Endodermal cell (in vitro differentiated cells): Measurements from ENCODE around the gene ANKRD12. TPM values are rescaled to one million over a fixed set of nuclear protein-coding genes. Genes with fewer than 3 reads are reported as not detected.
"Not testable (repeated sequence)": the region's sequence is repeated elsewhere in the genome, so short reads cannot be mapped to it uniquely, and the experiment has no call there.

Experiments
- DNase-seq: peaks from one replicate; pipeline ENCODE4 v3.0.0-alpha.2; 2017
- H3K27ac ChIP-seq: 2 replicates; pipeline ENCODE4 v1.5.1; 2013; ENCODE audit warnings: mild to moderate bottlenecking, low read depth, low read length, moderate library complexity
- H3K27me3 ChIP-seq: 2 replicates; pipeline ENCODE4 v1.6.1; 2013; ENCODE audit warnings: mild to moderate bottlenecking, low read length, moderate library complexity; ENCODE audit not compliant: insufficient read depth, control insufficient read depth, poor library complexity, severe bottlenecking
- H3K36me3 ChIP-seq: 2 replicates; pipeline ENCODE4 v1.7.0; 2013; ENCODE audit warnings: mild to moderate bottlenecking, low read length, moderate library complexity; ENCODE audit not compliant: control insufficient read depth, insufficient read depth
- H3K4me1 ChIP-seq: one replicate; pipeline ENCODE4 v1.7.0; 2013; ENCODE audit warnings: low read length; ENCODE audit not compliant: control insufficient read depth, insufficient read depth
- H3K4me3 ChIP-seq: 2 replicates; pipeline ENCODE4 v1.5.1; 2013; ENCODE audit warnings: mild to moderate bottlenecking, low read length, moderate library complexity
- H3K9ac ChIP-seq: 2 replicates; pipeline ENCODE4 v1.6.1; 2013; ENCODE audit warnings: mild to moderate bottlenecking, low read length, moderate library complexity; ENCODE audit not compliant: poor library complexity, severe bottlenecking; ENCODE audit errors: extremely low read depth
- H3K9me3 ChIP-seq: 2 replicates; pipeline ENCODE4 v1.6.1; 2013; ENCODE audit warnings: mild to moderate bottlenecking, low read length, moderate library complexity; ENCODE audit not compliant: control insufficient read depth
- H3K27ac Mint-ChIP-seq: 2 replicates; pipeline ENCODE4 v1.8.0; 2020; ENCODE audit warnings: mixed read lengths
- H3K27me3 Mint-ChIP-seq: 2 replicates; pipeline ENCODE4 v1.8.0; 2021; ENCODE audit warnings: mild to moderate bottlenecking, mixed read lengths; ENCODE audit not compliant: insufficient read depth
- H3K36me3 Mint-ChIP-seq: 2 replicates; pipeline ENCODE4 v1.8.0; 2020; ENCODE audit warnings: low read depth, mixed read lengths
- H3K4me1 Mint-ChIP-seq: 2 replicates; pipeline ENCODE4 v1.8.0; 2020; ENCODE audit warnings: mixed read lengths
- H3K4me3 Mint-ChIP-seq: 2 replicates; pipeline ENCODE4 v1.8.0; 2020; ENCODE audit warnings: mild to moderate bottlenecking, moderate library complexity, mixed read lengths
- H3K9me3 Mint-ChIP-seq: 2 replicates; pipeline ENCODE4 v1.8.0; 2020; ENCODE audit warnings: mild to moderate bottlenecking, mixed read lengths
- WGBS, 2 experiments: methylation state at CpG; one replicate each; pipeline versions ENCODE4 v1.1.5 to v1.1.7; 2013; ENCODE audit warnings: missing lambda C conversion rate in 2 of 2, mixed read lengths in 1 of 2; ENCODE audit not compliant: insufficient coverage in 1 of 2, insufficient read length in 1 of 2; 5-methylcytosine and 5-hydroxymethylcytosine counted together
- total RNA-seq, 2 donors: library from RNA; stranded (reverse); fragmentation: NEBNext Ultra II Directional in 1 of 2; extraction: Animal tissue kit (Norgen Biotek cat#: 25700) in 1 of 2; gene quantifications; 2 replicates in 1 of 2; 3 replicates in 1 of 2; pipeline ENCODE4 v1.2.1, GENCODE V29; 2021
- TF ChIP-seq, protein P1 (sequence below): fragments of 200-600 bp; sonication (generic); conservative IDR thresholded peaks from 2 replicates; pipeline ENCODE4 v1.5.0; 2021; ENCODE audit warnings: antibody characterized with exemption, mild to moderate bottlenecking

Gene ANKRD12
- total RNA-seq, 2 donors from 2014 or later, result 36.0 to 41.6 TPM

DNA sequence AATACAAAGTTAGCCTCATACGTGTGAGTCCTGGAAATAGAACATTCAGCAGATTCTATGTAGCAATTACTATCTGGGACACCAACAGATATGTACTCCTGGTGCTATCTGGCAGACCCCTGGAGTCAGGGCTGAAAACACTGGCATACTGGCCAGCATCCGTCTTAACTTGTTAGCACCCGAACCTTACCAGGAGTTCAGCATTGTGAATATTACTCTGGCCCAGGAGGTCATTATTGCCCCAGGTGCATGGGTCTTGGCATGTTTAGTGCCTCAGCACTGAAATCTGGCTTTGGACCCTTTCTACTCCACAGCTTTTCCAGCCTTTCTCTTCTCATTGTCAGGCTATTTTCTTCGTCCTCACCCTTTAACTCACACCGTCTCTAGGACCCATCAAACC, 46.0 kb upstream of the ANKRD12 start:
- Mint-ChIP-seq H3K9me3 (no peaks in the 10 kb centered on the region), H3K36me3 (no peaks in the 10 kb centered on the region), H3K27me3 (no peaks in the 10 kb centered on the region), H3K4me3 (no peak overlapping the region), H3K4me1 (peaks cover 1% of the 10 kb centered on the region), H3K27ac (no peak overlapping the region)
- no peak for DNase-seq
- Histone ChIP-seq H3K27ac (no peak overlapping the region), H3K9me3 (no peaks in the 10 kb centered on the region), H3K27me3 (no peaks in the 10 kb centered on the region), H3K4me3 (no peak overlapping the region), H3K9ac (no peak overlapping the region), H3K4me1 (no peaks in the 10 kb centered on the region), H3K36me3 (no peaks in the 10 kb centered on the region)
- WGBS, 2 experiments, result 90 to 97% methylated on average over 3 to 5 of the region's 5 CpGs
- TF ChIP-seq, protein P1, sequence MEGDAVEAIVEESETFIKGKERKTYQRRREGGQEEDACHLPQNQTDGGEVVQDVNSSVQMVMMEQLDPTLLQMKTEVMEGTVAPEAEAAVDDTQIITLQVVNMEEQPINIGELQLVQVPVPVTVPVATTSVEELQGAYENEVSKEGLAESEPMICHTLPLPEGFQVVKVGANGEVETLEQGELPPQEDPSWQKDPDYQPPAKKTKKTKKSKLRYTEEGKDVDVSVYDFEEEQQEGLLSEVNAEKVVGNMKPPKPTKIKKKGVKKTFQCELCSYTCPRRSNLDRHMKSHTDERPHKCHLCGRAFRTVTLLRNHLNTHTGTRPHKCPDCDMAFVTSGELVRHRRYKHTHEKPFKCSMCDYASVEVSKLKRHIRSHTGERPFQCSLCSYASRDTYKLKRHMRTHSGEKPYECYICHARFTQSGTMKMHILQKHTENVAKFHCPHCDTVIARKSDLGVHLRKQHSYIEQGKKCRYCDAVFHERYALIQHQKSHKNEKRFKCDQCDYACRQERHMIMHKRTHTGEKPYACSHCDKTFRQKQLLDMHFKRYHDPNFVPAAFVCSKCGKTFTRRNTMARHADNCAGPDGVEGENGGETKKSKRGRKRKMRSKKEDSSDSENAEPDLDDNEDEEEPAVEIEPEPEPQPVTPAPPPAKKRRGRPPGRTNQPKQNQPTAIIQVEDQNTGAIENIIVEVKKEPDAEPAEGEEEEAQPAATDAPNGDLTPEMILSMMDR, result no peak

DNA sequence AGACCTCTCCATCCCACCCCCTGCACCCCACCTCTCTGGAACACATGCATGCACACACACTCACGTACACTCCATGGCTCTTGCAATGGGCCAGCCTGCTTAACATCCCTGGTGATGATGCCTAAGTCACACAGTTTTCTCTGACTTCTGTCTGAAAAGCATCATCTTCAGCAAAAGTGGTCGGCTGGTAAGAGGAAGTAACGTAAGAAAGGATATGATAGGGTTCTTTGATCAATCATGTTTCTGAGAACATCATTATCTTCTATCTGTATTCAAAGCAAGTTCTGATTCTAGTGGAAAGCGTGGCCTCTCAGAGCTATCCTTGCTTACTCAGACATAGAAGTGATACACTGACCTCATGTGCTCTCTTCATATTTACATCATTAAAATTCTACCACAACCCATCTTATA, 45.5 kb upstream of the ANKRD12 start:
- H3K27me3 ChIP-seq, result no peaks in the 10 kb centered on the region
- peaks cover 1% of the 10 kb centered on the region for H3K4me1 Mint-ChIP-seq
- no peaks in the 10 kb centered on the region for H3K36me3 Mint-ChIP-seq
- no peak overlapping the region for H3K4me3 Mint-ChIP-seq
- no peaks in the 10 kb centered on the region for H3K9me3 Mint-ChIP-seq
- no peak overlapping the region for H3K27ac ChIP-seq
- no peaks in the 10 kb centered on the region for H3K36me3 ChIP-seq
- H3K4me3 ChIP-seq, result no peak overlapping the region
- TF ChIP-seq, protein P1, result no peak
- no peak for DNase-seq
- H3K9me3 ChIP-seq, result no peaks in the 10 kb centered on the region
- no peaks in the 10 kb centered on the region for H3K4me1 ChIP-seq
- WGBS, 2 experiments, result 84 to 100% methylated on average over 2 to 4 of the region's 4 CpGs
- no peak overlapping the region for H3K27ac Mint-ChIP-seq
- H3K27me3 Mint-ChIP-seq, result no peaks in the 10 kb centered on the region
- no peak overlapping the region for H3K9ac ChIP-seq

DNA sequence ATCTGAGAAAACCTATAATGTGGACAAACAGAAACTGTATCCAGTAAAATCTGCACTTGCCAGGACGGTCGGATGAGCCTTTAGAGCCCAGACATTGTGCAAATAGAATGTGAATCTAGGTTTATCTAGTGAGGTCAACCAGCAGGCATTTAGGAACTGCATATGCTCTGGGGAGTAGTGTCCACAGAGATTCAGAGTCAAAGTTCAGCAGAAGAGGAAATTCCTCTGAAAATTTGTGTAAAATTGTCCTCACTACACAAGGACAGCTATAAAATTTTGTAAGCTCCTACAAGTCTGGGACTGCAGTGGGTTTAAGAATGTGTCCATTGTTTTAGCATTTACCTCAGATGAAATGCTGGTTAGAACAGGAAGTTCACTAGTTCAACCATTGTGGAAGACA, 43.9 kb upstream of the ANKRD12 start:
- Histone ChIP-seq H3K36me3 (no peaks in the 10 kb centered on the region), H3K27me3 (no peaks in the 10 kb centered on the region), H3K27ac (no peak overlapping the region), H3K4me3 (no peak overlapping the region), H3K9me3 (no peaks in the 10 kb centered on the region), H3K4me1 (no peaks in the 10 kb centered on the region), H3K9ac (no peak overlapping the region)
- H3K27me3 Mint-ChIP-seq, result no peaks in the 10 kb centered on the region
- H3K9me3 Mint-ChIP-seq, result no peaks in the 10 kb centered on the region
- TF ChIP-seq, protein P1, result no peak
- H3K4me1 Mint-ChIP-seq, result peaks cover 7% of the 10 kb centered on the region
- H3K27ac Mint-ChIP-seq, result no peak overlapping the region
- H3K36me3 Mint-ChIP-seq, result no peaks in the 10 kb centered on the region
- WGBS, 2 experiments, result 88 to 95% methylated on average over 2 of the region's 2 CpGs
- no peak overlapping the region for H3K4me3 Mint-ChIP-seq
- DNase-seq, result no peak

DNA sequence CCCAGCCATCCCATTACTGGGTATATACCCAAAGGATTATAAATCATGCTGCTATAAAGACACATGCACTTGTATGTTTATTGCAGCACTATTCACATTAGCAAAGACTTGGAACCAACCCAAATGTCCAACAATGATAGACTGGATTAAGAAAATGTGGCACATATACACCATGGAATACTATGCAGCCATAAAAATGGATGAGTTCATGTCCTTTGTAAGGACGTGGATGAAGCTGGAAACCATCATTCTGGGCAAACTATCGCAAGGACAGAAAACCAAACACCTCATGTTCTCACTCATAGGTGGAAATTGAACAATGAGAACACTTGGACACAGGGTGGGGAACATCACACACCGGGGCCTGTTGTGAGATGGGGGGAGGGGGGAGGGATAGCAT, 43.5 kb upstream of the ANKRD12 start:
- not testable (repeated sequence) for H3K36me3 Mint-ChIP-seq, H3K9ac ChIP-seq, H3K4me3 ChIP-seq, H3K36me3 ChIP-seq, DNase-seq, H3K9me3 Mint-ChIP-seq, H3K27ac Mint-ChIP-seq, H3K27me3 ChIP-seq, H3K27ac ChIP-seq, H3K4me3 Mint-ChIP-seq, H3K4me1 ChIP-seq, H3K4me1 Mint-ChIP-seq, H3K27me3 Mint-ChIP-seq, H3K9me3 ChIP-seq
- 88% methylated on average over 3 of the region's 3 CpGs; no CpG with 5 or more reads in 1 of the 2 experiments for WGBS, 2 experiments
